Duodenal mucosa (tissue), 2 donors: Measurements from ENCODE around the gene LONP2.
"Not testable (repeated sequence)": the region's sequence is repeated elsewhere in the genome, so short reads cannot be mapped to it uniquely, and the experiment has no call there.

Experiments used
- H3K27ac ChIP-seq: one replicate; pipeline ENCODE4 v1.7.0; 2013; ENCODE audit warnings: low read depth, low read length
- H3K27me3 ChIP-seq, 2 donors: one replicate each; pipeline ENCODE4 v1.7.0; 2013; ENCODE audit warnings: low read length in 2 of 2, control low read depth in 1 of 2; ENCODE audit not compliant: insufficient read depth in 2 of 2, control insufficient read depth in 1 of 2
- H3K36me3 ChIP-seq, 2 donors: one replicate each; pipeline ENCODE4 v1.7.0; 2013; ENCODE audit warnings: low read length in 2 of 2, control low read depth in 1 of 2; ENCODE audit not compliant: insufficient read depth in 2 of 2, control insufficient read depth in 1 of 2
- H3K4me1 ChIP-seq, 2 donors: one replicate each; pipeline ENCODE4 v1.7.0; 2013; ENCODE audit warnings: low read length in 2 of 2, control low read depth in 1 of 2; ENCODE audit not compliant: insufficient read depth in 2 of 2, control insufficient read depth in 1 of 2
- H3K4me3 ChIP-seq, 2 donors: one replicate each; pipeline ENCODE4 v1.7.0; 2013; ENCODE audit warnings: low read length in 2 of 2, low read depth in 1 of 2
- H3K9ac ChIP-seq, 2 donors: one replicate each; pipeline ENCODE4 v1.7.0; 2013; ENCODE audit warnings: low read length in 2 of 2, low read depth in 1 of 2
- H3K9me3 ChIP-seq, 2 donors: one replicate each; pipeline ENCODE4 v1.7.0; 2013; ENCODE audit warnings: low read length in 2 of 2, control low read depth in 1 of 2; ENCODE audit not compliant: control insufficient read depth in 1 of 2

LONP2 gene

DNA sequence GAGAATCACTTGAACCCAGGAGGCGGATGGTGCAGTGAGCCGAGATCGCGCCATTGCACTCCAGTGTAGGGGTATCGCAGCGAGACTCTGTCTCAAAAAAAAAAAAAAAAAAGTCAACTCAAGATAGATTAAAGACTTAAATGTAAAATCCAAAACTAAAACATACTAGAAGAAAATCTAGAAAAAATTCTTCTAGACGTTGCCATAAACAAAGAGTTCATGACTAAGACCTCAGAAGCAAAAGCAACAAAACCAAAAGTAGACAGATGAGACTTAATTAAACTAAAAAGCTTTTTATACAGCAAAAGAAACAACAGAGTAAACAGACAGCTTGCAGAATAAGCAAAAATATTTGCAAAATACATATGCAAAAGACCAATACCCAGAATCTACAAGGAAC, 64.4 kb downstream of the LONP2 start:
- Histone ChIP-seq H3K36me3 (peaks cover 42 to 80% of the 10 kb centered on the region in 2 donors), H3K4me1 (no peaks in the 10 kb centered on the region), H3K27ac (no peak overlapping the region), H3K9me3 (peaks cover 10 to 31% of the 10 kb centered on the region in 2 donors), H3K9ac (no peak overlapping the region), H3K27me3 (no peaks in the 10 kb centered on the region), H3K4me3 (no peak overlapping the region)

DNA sequence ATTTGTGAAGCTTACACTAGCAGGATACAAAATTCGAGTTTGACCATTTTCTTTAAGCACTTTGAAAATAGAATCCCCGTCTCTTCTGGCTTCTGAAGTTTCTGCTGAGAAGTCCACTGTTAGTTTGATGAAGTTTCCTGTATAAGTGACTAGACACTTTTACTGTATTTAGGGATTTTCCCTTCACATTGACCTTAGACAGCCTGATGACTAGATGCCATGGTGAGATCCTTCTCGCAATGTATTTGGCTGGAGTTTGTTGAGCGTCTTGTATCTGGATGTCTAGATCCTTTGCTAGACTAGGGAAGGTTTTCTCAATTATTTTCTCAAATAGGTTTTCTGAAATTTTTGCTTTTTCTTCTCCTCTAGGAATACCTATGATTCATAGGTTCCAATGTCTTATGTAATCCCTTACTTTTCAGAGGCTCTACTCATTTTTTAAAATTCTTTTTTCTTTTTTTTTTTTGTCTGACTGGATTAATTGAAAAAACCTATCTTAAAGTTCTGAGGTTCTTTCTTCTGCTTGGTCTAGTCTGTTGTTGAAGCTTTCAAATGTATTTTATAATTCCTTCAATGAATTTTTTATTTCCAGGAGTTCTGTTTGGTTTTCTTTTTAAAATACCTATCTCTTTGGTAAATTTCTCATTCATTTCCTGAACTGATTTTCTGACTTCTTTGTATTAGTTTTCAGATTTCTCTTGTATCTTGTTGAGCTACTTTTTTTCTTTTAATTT, 67.0 kb downstream of the LONP2 start:
- Histone ChIP-seq H3K9me3 (peaks cover 10 to 32% of the 10 kb centered on the region in 2 donors), H3K27me3 (no peaks in the 10 kb centered on the region), H3K4me1 (no peaks in the 10 kb centered on the region), H3K36me3 (peaks cover 32 to 62% of the 10 kb centered on the region in 2 donors), H3K27ac (no peak overlapping the region), H3K9ac (no peak overlapping the region), H3K4me3 (no peak overlapping the region)

DNA sequence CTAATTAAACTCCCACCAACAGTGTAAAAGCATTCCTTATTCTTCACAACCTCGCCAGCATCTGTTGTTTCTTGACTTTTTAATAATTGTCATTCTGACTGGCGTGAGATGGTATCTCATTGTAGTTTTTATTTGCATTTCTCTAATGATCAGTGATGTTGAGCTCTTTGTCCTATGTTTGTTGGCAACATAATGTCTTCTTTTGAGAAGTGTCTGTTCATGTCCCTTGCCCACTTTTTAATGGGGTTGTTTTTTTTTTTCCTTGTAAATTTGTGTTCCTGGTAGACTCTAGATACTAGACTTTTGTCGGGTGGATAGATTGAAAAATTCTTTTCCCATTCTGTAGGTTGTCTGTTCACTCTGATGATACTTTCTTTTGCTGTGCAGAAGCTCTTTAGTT, 69.8 kb downstream of the LONP2 start:
- H3K27ac ChIP-seq, H3K27me3 ChIP-seq, H3K9ac ChIP-seq, H3K4me3 ChIP-seq, H3K4me1 ChIP-seq: not testable (repeated sequence)
- peaks cover 10 to 27% of the 10 kb centered on the region in 2 donors for H3K9me3 ChIP-seq
- peaks cover 19 to 41% of the 10 kb centered on the region in 2 donors for H3K36me3 ChIP-seq

DNA sequence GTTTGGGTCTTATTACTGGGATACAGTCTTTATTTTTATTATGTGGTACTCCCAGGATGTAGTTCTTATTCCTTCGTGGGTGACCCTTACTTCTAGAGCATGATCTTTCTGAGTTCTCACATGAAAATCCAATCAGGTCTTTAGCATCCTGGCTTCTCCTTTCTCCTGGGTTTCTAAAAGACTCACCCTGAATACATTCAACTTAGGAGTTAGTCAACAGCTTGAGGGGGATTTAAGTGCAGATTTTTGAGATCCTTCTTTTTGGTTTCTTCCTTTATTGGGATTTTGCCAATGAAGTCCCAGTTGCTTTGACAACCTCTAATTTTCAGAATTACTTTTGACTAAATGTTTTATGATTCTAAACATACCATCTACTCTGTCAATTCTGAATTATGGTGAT, 72.9 kb downstream of the LONP2 start:
- Histone ChIP-seq H3K9me3 (peaks cover 0 to 6% of the 10 kb centered on the region in 2 donors), H3K27ac (no peak overlapping the region), H3K27me3 (no peaks in the 10 kb centered on the region), H3K4me1 (peaks cover 0 to 13% of the 10 kb centered on the region in 2 donors), H3K36me3 (peaks cover 7 to 19% of the 10 kb centered on the region in 2 donors), H3K4me3 (no peak overlapping the region), H3K9ac (no peak overlapping the region)

DNA sequence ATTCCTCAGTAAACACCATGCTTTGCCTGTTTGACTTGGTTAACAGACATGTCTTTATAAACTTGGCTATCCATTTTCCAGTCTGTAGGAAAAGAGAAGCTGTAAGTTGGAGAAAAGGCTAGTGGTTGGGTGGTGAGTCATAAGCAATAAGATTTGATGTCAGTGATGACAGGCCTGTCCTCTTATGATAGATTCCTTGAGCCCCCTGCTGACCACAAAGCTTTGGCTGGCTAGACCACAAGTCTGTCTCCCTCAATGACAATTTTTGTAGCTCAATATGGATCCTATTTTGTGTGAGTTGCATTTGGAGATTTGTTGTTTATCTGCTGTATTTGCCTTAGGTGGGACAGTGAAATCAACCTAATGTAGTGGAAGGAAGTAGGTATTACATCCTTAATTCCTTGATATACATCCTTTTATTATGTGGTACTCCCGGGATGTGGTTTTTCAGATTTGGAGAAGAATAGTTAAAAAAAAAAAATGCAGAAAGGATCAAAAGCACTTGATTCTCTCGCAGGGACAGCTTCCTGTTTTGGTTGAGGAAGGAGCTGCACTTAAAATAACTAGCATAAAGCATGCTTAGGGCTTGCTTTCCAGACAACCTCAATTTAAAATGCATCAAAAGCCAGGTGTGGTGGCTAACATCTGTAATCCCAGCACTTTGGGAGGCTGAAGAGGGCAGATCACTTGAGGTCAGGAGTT, 73.7 kb downstream of the LONP2 start:
- Histone ChIP-seq H3K27me3 (no peaks in the 10 kb centered on the region), H3K4me1 (peaks cover 0 to 13% of the 10 kb centered on the region in 2 donors), H3K4me3 (no peak overlapping the region), H3K27ac (no peak overlapping the region), H3K9ac (no peak overlapping the region), H3K9me3 (peaks cover 0 to 4% of the 10 kb centered on the region in 2 donors), H3K36me3 (peaks cover 2 to 16% of the 10 kb centered on the region in 2 donors)

DNA sequence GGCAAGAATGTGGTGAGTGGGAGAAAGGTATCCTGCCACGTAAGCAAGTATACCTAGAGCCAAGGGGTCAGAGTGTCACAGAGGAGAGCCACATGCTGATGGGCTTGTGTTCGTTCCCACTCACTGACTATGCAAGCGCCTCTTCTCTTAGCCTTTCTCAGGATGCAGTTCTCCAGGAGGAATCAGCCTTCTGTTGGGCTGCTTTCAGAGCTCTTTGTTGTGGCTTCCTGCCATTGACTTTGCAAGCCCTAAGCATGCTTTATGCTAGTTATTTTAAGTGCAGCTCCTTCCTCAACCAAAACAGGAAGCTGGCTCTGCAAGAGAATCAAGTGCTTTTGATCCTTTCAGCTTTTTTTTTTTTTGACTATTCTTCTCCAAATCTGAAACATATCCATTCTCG, 74.5 kb downstream of the LONP2 start:
- Histone ChIP-seq H3K4me3 (no peak overlapping the region), H3K4me1 (peaks cover 0 to 13% of the 10 kb centered on the region in 2 donors), H3K27ac (no peak overlapping the region), H3K36me3 (peaks cover 0 to 10% of the 10 kb centered on the region in 2 donors), H3K27me3 (no peaks in the 10 kb centered on the region), H3K9ac (no peak overlapping the region), H3K9me3 (peaks cover 0 to under 1% of the 10 kb centered on the region in 2 donors)

DNA sequence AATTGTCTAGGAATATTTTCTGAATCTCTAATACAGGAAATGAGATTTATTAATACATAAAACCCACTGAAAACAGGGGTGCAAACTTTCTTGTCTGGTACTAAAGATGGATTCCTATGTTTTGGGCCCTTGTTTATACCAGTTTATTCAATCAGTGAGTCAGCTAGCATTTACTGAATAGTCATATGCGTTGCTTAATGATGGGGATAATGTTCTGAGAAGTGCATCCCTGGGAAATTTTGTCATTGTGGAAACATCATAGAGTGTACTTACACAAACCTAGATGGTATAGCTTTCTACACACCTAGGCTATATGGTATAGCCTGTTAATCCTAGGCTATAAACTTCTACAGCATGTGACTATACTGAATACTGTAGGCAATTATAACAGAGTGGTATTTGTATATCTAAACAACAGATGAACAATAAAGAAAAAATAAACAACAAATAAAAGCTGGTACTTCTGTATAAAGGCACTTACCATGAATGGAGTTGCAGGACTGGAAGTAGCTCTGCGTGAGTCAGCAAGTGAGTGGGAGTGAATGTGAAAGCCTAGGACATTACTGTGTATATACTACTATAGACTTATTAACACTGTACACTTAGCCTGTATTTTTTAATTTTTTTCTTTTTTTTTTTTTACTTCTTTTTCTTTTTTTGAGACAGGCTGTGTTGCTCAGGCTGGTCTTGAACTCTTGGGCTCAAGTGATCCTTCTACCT, 77.4 kb downstream of the LONP2 start:
- H3K4me1 ChIP-seq, result peaks cover 0 to 13% of the 10 kb centered on the region in 2 donors
- peaks cover 0 to 7% of the 10 kb centered on the region in 2 donors for H3K36me3 ChIP-seq
- H3K4me3 ChIP-seq, result no peak overlapping the region
- H3K9me3 ChIP-seq, result no peaks in the 10 kb centered on the region
- H3K27me3 ChIP-seq, result no peaks in the 10 kb centered on the region
- no peak overlapping the region for H3K27ac ChIP-seq
- H3K9ac ChIP-seq, result no peak overlapping the region

DNA sequence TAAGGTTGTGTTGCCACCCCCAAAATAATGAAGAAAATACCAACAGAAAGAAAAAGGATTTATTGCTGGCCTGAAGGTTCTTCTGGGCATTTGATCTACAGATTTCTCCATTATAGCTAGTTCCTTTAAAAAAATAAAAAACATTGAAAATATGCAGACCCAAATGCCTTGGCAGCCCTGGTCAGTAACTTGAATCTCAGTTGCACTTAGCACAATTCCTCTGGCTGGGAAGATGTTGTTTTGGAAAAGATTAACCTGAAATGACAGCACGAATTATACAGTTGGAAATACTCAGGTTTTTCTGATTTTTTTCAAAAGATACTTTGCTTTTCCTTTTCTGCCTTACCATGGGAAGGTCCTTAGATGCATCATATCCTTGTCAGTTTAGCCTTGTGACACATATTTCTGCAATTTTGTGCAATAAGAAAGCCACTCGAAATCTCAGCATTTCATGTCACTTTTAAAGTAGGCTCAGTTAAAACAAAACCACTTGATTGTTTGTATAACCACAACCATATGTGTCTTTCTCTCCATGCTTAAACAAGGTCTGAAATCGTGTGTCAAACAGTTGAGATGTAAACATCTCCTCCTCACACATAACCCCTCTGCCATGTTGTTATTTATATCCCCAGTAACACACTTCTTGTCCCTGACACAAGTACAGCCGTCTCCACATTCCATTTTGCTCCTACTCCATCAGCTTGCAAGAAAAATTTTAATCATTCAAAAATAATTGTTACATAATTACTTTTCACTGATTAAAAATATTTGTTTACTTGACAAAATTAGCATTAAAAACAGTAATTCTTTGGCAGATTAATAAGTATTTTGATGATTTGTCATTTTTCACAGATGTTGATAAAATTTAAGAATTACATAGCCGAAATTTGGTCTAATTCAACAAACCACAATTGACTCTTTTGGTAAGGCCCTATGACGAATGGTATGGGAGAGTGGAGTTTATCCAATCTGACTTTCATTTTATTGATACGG, 80.0 kb downstream of the LONP2 start:
- H3K4me3 ChIP-seq, result no peak overlapping the region
- no peaks in the 10 kb centered on the region for H3K9me3 ChIP-seq
- peaks cover 0 to 4% of the 10 kb centered on the region in 2 donors for H3K4me1 ChIP-seq
- no peak overlapping the region for H3K27ac ChIP-seq
- H3K36me3 ChIP-seq, result peaks cover 0 to 7% of the 10 kb centered on the region in 2 donors
- no peak overlapping the region for H3K9ac ChIP-seq
- no peaks in the 10 kb centered on the region for H3K27me3 ChIP-seq

DNA sequence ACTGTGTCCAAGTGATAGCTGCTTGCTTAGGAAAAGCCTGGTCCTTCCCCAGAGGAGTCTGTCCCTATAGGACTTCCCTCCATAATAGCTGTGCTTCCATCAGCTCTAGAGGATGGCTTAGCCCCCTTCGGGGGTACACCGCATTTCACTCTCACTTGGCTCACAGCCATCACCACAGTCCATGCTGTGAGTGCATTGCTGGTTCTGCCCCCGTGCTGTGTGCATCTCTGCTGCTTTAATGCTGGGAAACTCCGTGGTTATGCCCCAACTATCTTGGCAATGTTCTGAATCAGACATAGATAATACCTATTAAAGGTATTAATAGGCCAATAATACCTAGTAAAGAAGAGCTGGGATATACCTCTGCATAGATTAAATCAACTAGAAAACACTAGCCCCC, 82.8 kb downstream of the LONP2 start:
- H3K4me1 ChIP-seq, result no peaks in the 10 kb centered on the region
- no peak overlapping the region for H3K4me3 ChIP-seq
- H3K27me3 ChIP-seq, result no peaks in the 10 kb centered on the region
- no peak overlapping the region for H3K9ac ChIP-seq
- H3K27ac ChIP-seq, result no peak overlapping the region
- no peaks in the 10 kb centered on the region for H3K9me3 ChIP-seq
- peaks cover 5 to 7% of the 10 kb centered on the region in 2 donors for H3K36me3 ChIP-seq
